Measurements from ENCODE around the gene RCN2.

Gene RCN2

DNA sequence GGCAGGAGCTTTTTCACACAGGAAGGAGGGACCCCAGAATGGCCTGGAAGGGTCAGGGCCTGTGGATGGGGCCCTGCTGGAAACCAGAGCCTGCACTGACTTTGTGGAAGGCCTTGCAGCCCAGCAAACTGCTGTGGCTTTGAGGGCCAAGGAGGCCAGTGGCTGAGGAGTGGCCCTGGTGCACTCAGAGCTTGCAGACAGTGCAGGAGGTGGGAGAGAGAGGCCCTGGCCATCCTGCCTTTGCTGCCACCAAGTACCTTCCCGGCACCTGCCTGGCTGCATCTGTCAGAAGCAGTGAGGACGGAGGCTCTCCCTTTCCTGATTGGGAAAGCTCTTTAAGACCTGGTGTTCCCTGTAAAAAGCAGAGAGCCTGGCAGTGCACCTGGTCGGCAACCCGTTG, 69.8 kb downstream of the RCN2 start:
- H3K27ac ChIP-seq (ENCODE audit: low read depth, low read length), result no peak overlapping the region
- no peaks in the 10 kb centered on the region for H3K36me3 ChIP-seq (ENCODE audit: insufficient read depth, low read length)
- no peak overlapping the region for H3K4me3 ChIP-seq (ENCODE audit: low read depth in 1 of 2, low read length in 2 of 2)
- no peaks in the 10 kb centered on the region for H3K9me3 ChIP-seq (ENCODE audit: low read length)
- H3K9ac ChIP-seq (ENCODE audit: low read length), result no peak overlapping the region
- H3K4me1 ChIP-seq (ENCODE audit: insufficient read depth, low read length), result peaks cover 8% of the 10 kb centered on the region
- no peaks in the 10 kb centered on the region for H3K27me3 ChIP-seq (ENCODE audit: control insufficient read depth in 1 of 2, insufficient read depth in 2 of 2, low read length in 2 of 2)

DNA sequence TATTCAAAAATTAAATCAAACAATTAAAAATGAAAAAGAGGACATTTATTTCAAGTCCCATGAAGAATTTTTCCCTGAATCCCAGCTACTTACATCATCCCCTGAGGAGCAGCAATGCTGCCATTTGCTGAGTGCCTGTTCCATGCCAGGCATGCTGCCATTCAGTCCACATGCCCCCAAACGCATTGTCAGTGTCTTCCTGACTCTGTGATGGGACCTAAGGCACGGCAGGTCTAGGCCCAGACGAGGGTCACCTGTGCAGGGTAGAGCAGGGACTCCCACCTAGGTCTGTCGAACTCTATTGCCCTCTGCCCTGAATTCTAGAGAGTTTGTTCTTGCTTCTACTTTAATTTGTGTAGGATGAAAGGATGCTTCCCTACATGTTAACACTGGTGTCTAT, 70.4 kb downstream of the RCN2 start:
- no peaks in the 10 kb centered on the region for H3K27me3 ChIP-seq (ENCODE audit: control insufficient read depth in 1 of 2, insufficient read depth in 2 of 2, low read length in 2 of 2)
- H3K27ac ChIP-seq (ENCODE audit: low read depth, low read length), result no peak overlapping the region

DNA sequence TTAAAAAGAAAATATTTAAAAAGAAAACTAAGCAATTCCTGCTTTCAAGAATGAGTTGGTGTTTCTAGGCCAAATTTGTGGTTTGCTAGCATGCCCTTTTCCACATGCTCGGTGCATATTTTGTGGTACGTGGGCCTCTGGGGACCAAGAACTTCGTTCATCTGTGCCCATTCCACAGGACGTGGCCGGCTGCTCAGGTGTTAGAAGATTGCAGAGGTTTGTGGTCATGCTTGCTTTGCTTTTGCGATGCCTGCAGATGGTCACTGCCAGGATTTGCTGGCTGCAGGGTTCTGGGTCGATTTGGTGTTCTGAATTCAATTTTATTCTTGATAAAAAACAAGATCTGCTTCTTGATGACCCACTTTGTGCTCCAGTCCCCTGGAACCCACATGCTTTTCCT, 70.9 kb downstream of the RCN2 start:
- Histone ChIP-seq H3K27ac (ENCODE audit: low read depth, low read length) (no peak overlapping the region), H3K36me3 (ENCODE audit: insufficient read depth, low read length) (no peaks in the 10 kb centered on the region), H3K27me3 (ENCODE audit: control insufficient read depth in 1 of 2, insufficient read depth in 2 of 2, low read length in 2 of 2) (no peaks in the 10 kb centered on the region), H3K4me3 (ENCODE audit: low read depth in 1 of 2, low read length in 2 of 2) (no peak overlapping the region), H3K9me3 (ENCODE audit: low read length) (no peaks in the 10 kb centered on the region), H3K4me1 (ENCODE audit: insufficient read depth, low read length) (no peaks in the 10 kb centered on the region), H3K9ac (ENCODE audit: low read length) (no peak overlapping the region)

More for the DNA sequence above, 70.4 kb downstream of the RCN2 start:
- H3K4me1 ChIP-seq (ENCODE audit: insufficient read depth, low read length), result peaks cover 2% of the 10 kb centered on the region
- no peak overlapping the region for H3K9ac ChIP-seq (ENCODE audit: low read length)
- no peaks in the 10 kb centered on the region for H3K36me3 ChIP-seq (ENCODE audit: insufficient read depth, low read length)
- no peaks in the 10 kb centered on the region for H3K9me3 ChIP-seq (ENCODE audit: low read length)
- no peak overlapping the region for H3K4me3 ChIP-seq (ENCODE audit: low read depth in 1 of 2, low read length in 2 of 2)

DNA sequence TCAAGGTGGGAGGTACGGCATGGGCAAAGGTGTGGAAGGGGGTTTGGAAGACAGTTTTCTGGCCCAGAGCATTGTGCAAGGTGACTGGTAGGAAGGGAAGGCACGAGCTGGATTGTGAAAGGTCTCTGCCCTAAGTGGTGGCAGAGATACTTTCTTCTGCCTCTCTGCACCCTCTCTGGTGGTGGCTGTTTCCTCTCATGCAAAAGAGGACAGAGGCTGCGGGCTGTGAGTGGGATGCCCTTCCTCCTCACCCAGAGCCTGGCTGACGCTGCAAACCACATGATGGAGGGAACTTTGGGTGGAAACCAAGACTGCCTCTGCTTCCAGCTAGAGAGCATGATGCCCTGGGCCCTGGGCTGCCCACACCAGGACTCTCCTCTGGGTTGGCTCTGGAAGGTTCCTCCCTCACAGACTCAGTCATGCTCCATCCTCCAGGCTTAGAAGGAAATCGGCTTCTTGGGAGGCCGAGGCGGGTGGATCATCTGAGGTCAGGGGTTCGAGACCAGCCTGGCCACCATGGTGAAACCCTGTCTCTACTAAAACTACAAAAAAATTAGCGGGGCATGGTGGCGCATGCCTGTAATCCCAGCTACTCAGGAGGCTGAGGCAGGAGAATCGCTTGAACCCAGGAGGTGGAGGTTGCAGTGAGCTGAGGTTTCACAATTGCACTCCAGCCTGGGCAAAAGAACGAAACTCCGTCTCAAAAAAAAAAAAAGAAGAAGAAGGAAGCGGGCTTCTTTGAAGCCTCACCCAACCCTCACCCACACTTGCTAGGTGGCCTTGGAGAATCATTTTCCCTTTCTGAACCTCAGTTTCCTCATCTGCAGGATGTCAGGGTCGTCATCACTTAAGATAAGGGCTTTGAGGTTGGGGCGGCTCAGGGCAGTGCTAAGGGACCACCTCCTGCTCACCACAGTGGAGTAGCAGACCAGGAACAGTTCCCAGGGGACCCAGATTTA, 71.7 kb downstream of the RCN2 start:
- H3K36me3 ChIP-seq (ENCODE audit: insufficient read depth, low read length), result no peaks in the 10 kb centered on the region
- H3K4me3 ChIP-seq (ENCODE audit: low read depth in 1 of 2, low read length in 2 of 2), result no peak overlapping the region
- no peaks in the 10 kb centered on the region for H3K27me3 ChIP-seq (ENCODE audit: control insufficient read depth in 1 of 2, insufficient read depth in 2 of 2, low read length in 2 of 2)
- H3K9ac ChIP-seq (ENCODE audit: low read length), result no peak overlapping the region
- no peak overlapping the region for H3K27ac ChIP-seq (ENCODE audit: low read depth, low read length)
- no peaks in the 10 kb centered on the region for H3K9me3 ChIP-seq (ENCODE audit: low read length)
- H3K4me1 ChIP-seq (ENCODE audit: insufficient read depth, low read length), result no peaks in the 10 kb centered on the region

Data from muscle layer of colon (tissue), 2 donors.